ENCODE data around the gene WDTC1.

GRCh38 chr1:27284425-27285273 lies 50.2 kb downstream of the WDTC1 start:
- peak; percentile 76 to 90 (median 83) for TF ChIP-seq CTCF (IDR thresholded peaks at IDR 0.05)
- TF ChIP-seq POLR2A (IDR thresholded peaks at IDR 0.05): no peak
